CD14-positive monocyte (primary cell): Measurements from ENCODE around the gene BDNF. TPM values are rescaled to one million over a fixed set of nuclear protein-coding genes. Genes with fewer than 3 reads are reported as not detected.

Experiments used
- DNase-seq, 3 donors: peaks; one replicate each; pipeline ENCODE4 v3.0.0-alpha.2; 2011 to 2022
- H2AFZ ChIP-seq: 2 replicates; pipeline ENCODE4 v1.6.0; 2012; ENCODE audit warnings: mild to moderate bottlenecking, low read depth, low read length, inconsistent platforms; ENCODE audit not compliant: insufficient read depth, poor library complexity, severe bottlenecking
- H3K27ac ChIP-seq, 2 donors: 1 replicate in 1 of 2; 2 replicates in 1 of 2; pipeline ENCODE4 v1.5.1; 2012 to 2013; ENCODE audit warnings: low read length in 2 of 2, control low read depth in 1 of 2, inconsistent platforms in 1 of 2, low read depth in 1 of 2, mild to moderate bottlenecking in 1 of 2
- H3K27me3 ChIP-seq, 2 donors: one replicate each; pipeline versions ENCODE4 v1.6.0 to v1.6.1; 2011 to 2013; ENCODE audit warnings: low read length in 2 of 2; ENCODE audit not compliant: control insufficient read depth in 2 of 2, insufficient read depth in 2 of 2
- H3K36me3 ChIP-seq, 2 donors: replicated peaks in 1 of 2; 1 replicate in 1 of 2; 2 replicates in 1 of 2; pipeline versions ENCODE4 v1.5.1 to v1.6.1; 2012 to 2013; ENCODE audit warnings: low read length in 2 of 2, control low read depth in 1 of 2, inconsistent platforms in 1 of 2, mild to moderate bottlenecking in 1 of 2; ENCODE audit not compliant: insufficient read depth in 2 of 2, control insufficient read depth in 1 of 2
- H3K4me1 ChIP-seq, 2 donors: 1 replicate in 1 of 2; 2 replicates in 1 of 2; pipeline versions ENCODE4 v1.5.1 to v1.6.1; 2012 to 2013; ENCODE audit warnings: low read length in 2 of 2, control low read depth in 1 of 2, inconsistent platforms in 1 of 2, mild to moderate bottlenecking in 1 of 2, moderate library complexity in 1 of 2; ENCODE audit not compliant: insufficient read depth in 2 of 2, control insufficient read depth in 1 of 2
- H3K4me2 ChIP-seq: replicated peaks from 2 replicates; pipeline ENCODE3; 2012; ENCODE audit warnings: low read length, moderate library complexity, mild to moderate bottlenecking; ENCODE audit not compliant: poor library complexity, severe bottlenecking; ENCODE audit errors: extremely low read depth
- H3K4me3 ChIP-seq, 3 experiments: fragments of 200-600 bp in 1 of 3; sonication (generic) in 1 of 3; replicated peaks in 1 of 3; 1 replicate in 2 of 3; 2 replicates in 1 of 3; pipeline ENCODE4 v1.5.1; 2011 to 2013; ENCODE audit warnings: low read length in 3 of 3, mild to moderate bottlenecking in 3 of 3, control low read depth in 2 of 3, low read depth in 2 of 3, inconsistent platforms in 1 of 3, moderate library complexity in 1 of 3
- H3K79me2 ChIP-seq: 2 replicates; pipeline ENCODE4 v1.6.0; 2012; ENCODE audit warnings: mild to moderate bottlenecking, control low read depth, inconsistent platforms, low read length, moderate library complexity; ENCODE audit not compliant: insufficient read depth
- H3K9ac ChIP-seq: 2 replicates; pipeline ENCODE4 v1.6.0; 2017; ENCODE audit warnings: low read length, mild to moderate bottlenecking; ENCODE audit not compliant: insufficient read depth, poor library complexity, severe bottlenecking
- H3K9me3 ChIP-seq, 2 donors: replicated peaks in 1 of 2; 1 replicate in 1 of 2; 2 replicates in 1 of 2; pipeline versions ENCODE4 v1.5.1 to v1.6.1; 2012 to 2013; ENCODE audit warnings: low read length in 2 of 2, control low read depth in 1 of 2; ENCODE audit not compliant: control insufficient read depth in 1 of 2, insufficient read depth in 1 of 2
- H4K20me1 ChIP-seq: 2 replicates; pipeline ENCODE4 v1.6.0; 2012; ENCODE audit warnings: mild to moderate bottlenecking, low read length, control low read depth, moderate library complexity; ENCODE audit not compliant: insufficient read depth
- H3K27ac Mint-ChIP-seq, 7 donors: one replicate each; pipeline ENCODE4 v1.8.0; 2020; ENCODE audit warnings: mild to moderate bottlenecking in 7 of 7, mixed read lengths in 7 of 7, moderate library complexity in 6 of 7, inconsistent platforms in 2 of 7
- H3K27me3 Mint-ChIP-seq, 3 donors: one replicate each; pipeline ENCODE4 v1.8.0; 2021 to 2022; ENCODE audit warnings: low read depth in 3 of 3, mild to moderate bottlenecking in 3 of 3, mixed read lengths in 3 of 3, moderate library complexity in 3 of 3, inconsistent platforms in 1 of 3
- H3K36me3 Mint-ChIP-seq, 2 donors: one replicate each; pipeline ENCODE4 v1.8.0; 2020; ENCODE audit warnings: mixed read lengths in 2 of 2, inconsistent platforms in 1 of 2, mild to moderate bottlenecking in 1 of 2
- H3K4me1 Mint-ChIP-seq: one replicate; pipeline ENCODE4 v1.8.0; 2020; ENCODE audit warnings: mild to moderate bottlenecking, mixed read lengths
- H3K4me3 Mint-ChIP-seq, 2 donors: one replicate each; pipeline ENCODE4 v1.8.0; 2020; ENCODE audit warnings: mild to moderate bottlenecking in 2 of 2, mixed read lengths in 2 of 2, moderate library complexity in 1 of 2
- H3K9me3 Mint-ChIP-seq, 7 donors: one replicate each; pipeline ENCODE4 v1.8.0; 2020 to 2022; ENCODE audit warnings: mixed read lengths in 7 of 7, mild to moderate bottlenecking in 6 of 7, moderate library complexity in 6 of 7, inconsistent platforms in 2 of 7
- CTCF ChIP-seq: fragments of 200-600 bp; IDR thresholded peaks from one replicate; pipeline ENCODE4 v1.8.0; 2022; ENCODE audit warnings: antibody characterized with exemption, mild to moderate bottlenecking
- WGBS: methylation state at CpG from one replicate; pipeline ENCODE4 v1.1.5; 2013; ENCODE audit warnings: missing lambda C conversion rate; ENCODE audit not compliant: insufficient coverage; 5-methylcytosine and 5-hydroxymethylcytosine counted together
- intact Hi-C, 2 donors: fragments of 100-400 bp; cut with micrococcal nuclease; formaldehyde crosslinking; loops; one replicate each; pipeline versions ENCODE4 v1.15.0 to v1.15.1; 2023
- polyA plus RNA-seq, 3 donors: library from polyadenylated mRNA; depleted of rRNA in 1 of 3; unstranded in 2 of 3; stranded (reverse) in 1 of 3; fragments of 300-500 nt in 2 of 3; fragments of >200 nt in 1 of 3; fragmentation: Illumina TruSeq in 2 of 3; gene quantifications; 1 replicate in 2 of 3; 2 replicates in 1 of 3; pipeline ENCODE4 v1.2.3, GENCODE V29; 2012 to 2021

BDNF gene
- polyA plus RNA-seq, 3 donors, result not detected

- Histone ChIP-seq H3K4me1 (no peaks in the 10 kb centered on the region), H3K27me3 (peaks cover 43 to 68% of the 10 kb centered on the region in 2 donors), H3K4me3 (no peak overlapping the region), H3K4me2 (no peak overlapping the region), H3K79me2 (no peaks in the 10 kb centered on the region), H2AFZ (no peak overlapping the region), H3K36me3 (no peaks in the 10 kb centered on the region), H3K9ac (no peak overlapping the region), H4K20me1 (no peaks in the 10 kb centered on the region), H3K9me3 (peaks cover 7 to 28% of the 10 kb centered on the region in 2 donors), H3K27ac (no peak overlapping the region)
- WGBS, result no CpG with 5 or more reads among the region's 2 CpGs
- H3K4me3 Mint-ChIP-seq, result peak overlapping the region in 1 of 2 donors; percentile 30
- H3K4me1 Mint-ChIP-seq, result no peaks in the 10 kb centered on the region
- H3K9me3 Mint-ChIP-seq, result peaks cover 6 to 20% (median 18%) of the 10 kb centered on the region in 7 donors
- H3K27ac Mint-ChIP-seq, result no peak overlapping the region
- no peak for TF ChIP-seq CTCF
- DNase-seq, result no peak
- peaks cover 4 to 11% of the 10 kb centered on the region in 2 donors for H3K36me3 Mint-ChIP-seq
- peaks cover 54 to 63% (median 56%) of the 10 kb centered on the region in 3 donors for H3K27me3 Mint-ChIP-seq
- intact Hi-C loops, result no loop called here
These were observed 16.0 kb upstream of the BDNF start for GRCh38 chr11:27716216-27716615.

- no peaks in the 10 kb centered on the region for H4K20me1 ChIP-seq
- no peaks in the 10 kb centered on the region for H3K4me1 Mint-ChIP-seq
- no peak overlapping the region for H3K27ac Mint-ChIP-seq
- H3K4me1 ChIP-seq, result no peaks in the 10 kb centered on the region
- H3K27ac ChIP-seq, result no peak overlapping the region
- H3K27me3 Mint-ChIP-seq, result peaks cover 15 to 30% (median 17%) of the 10 kb centered on the region in 3 donors
- H3K27me3 ChIP-seq, result peaks cover 6 to 29% of the 10 kb centered on the region in 2 donors
- no peak overlapping the region for H3K4me2 ChIP-seq
- WGBS, result no CpG with 5 or more reads among the region's 1 CpG
- intact Hi-C loops, result no loop called here
- no peaks in the 10 kb centered on the region for H3K9me3 ChIP-seq
- no peaks in the 10 kb centered on the region for H3K9me3 Mint-ChIP-seq
- H3K36me3 Mint-ChIP-seq, result no peaks in the 10 kb centered on the region
- no peak for DNase-seq
- H3K4me3 Mint-ChIP-seq, result no peak overlapping the region
- no peak overlapping the region for H3K4me3 ChIP-seq
- TF ChIP-seq CTCF, result no peak
- H2AFZ ChIP-seq, result no peak overlapping the region
- no peaks in the 10 kb centered on the region for H3K79me2 ChIP-seq
- no peaks in the 10 kb centered on the region for H3K36me3 ChIP-seq
- H3K9ac ChIP-seq, result no peak overlapping the region
These were observed 11.5 kb upstream of the BDNF start for GRCh38 chr11:27711725-27712124.
